Endodermal cell (in vitro differentiated cells): ENCODE results near the gene MAPK10. TPM values are rescaled to one million over a fixed set of nuclear protein-coding genes. Genes with fewer than 3 reads are reported as not detected.

Experiments used
- DNase-seq: peaks from one replicate; pipeline ENCODE4 v3.0.0-alpha.2; 2017
- H3K27ac ChIP-seq: 2 replicates; pipeline ENCODE4 v1.5.1; 2013; ENCODE audit warnings: mild to moderate bottlenecking, low read depth, low read length, moderate library complexity
- H3K27me3 ChIP-seq: 2 replicates; pipeline ENCODE4 v1.6.1; 2013; ENCODE audit warnings: mild to moderate bottlenecking, low read length, moderate library complexity; ENCODE audit not compliant: insufficient read depth, control insufficient read depth, poor library complexity, severe bottlenecking
- H3K36me3 ChIP-seq: 2 replicates; pipeline ENCODE4 v1.7.0; 2013; ENCODE audit warnings: mild to moderate bottlenecking, low read length, moderate library complexity; ENCODE audit not compliant: control insufficient read depth, insufficient read depth
- H3K4me1 ChIP-seq: one replicate; pipeline ENCODE4 v1.7.0; 2013; ENCODE audit warnings: low read length; ENCODE audit not compliant: control insufficient read depth, insufficient read depth
- H3K4me3 ChIP-seq: 2 replicates; pipeline ENCODE4 v1.5.1; 2013; ENCODE audit warnings: mild to moderate bottlenecking, low read length, moderate library complexity
- H3K9ac ChIP-seq: 2 replicates; pipeline ENCODE4 v1.6.1; 2013; ENCODE audit warnings: mild to moderate bottlenecking, low read length, moderate library complexity; ENCODE audit not compliant: poor library complexity, severe bottlenecking; ENCODE audit errors: extremely low read depth
- H3K9me3 ChIP-seq: 2 replicates; pipeline ENCODE4 v1.6.1; 2013; ENCODE audit warnings: mild to moderate bottlenecking, low read length, moderate library complexity; ENCODE audit not compliant: control insufficient read depth
- H3K27ac Mint-ChIP-seq: 2 replicates; pipeline ENCODE4 v1.8.0; 2020; ENCODE audit warnings: mixed read lengths
- H3K27me3 Mint-ChIP-seq: 2 replicates; pipeline ENCODE4 v1.8.0; 2021; ENCODE audit warnings: mild to moderate bottlenecking, mixed read lengths; ENCODE audit not compliant: insufficient read depth
- H3K36me3 Mint-ChIP-seq: 2 replicates; pipeline ENCODE4 v1.8.0; 2020; ENCODE audit warnings: low read depth, mixed read lengths
- H3K4me1 Mint-ChIP-seq: 2 replicates; pipeline ENCODE4 v1.8.0; 2020; ENCODE audit warnings: mixed read lengths
- H3K4me3 Mint-ChIP-seq: 2 replicates; pipeline ENCODE4 v1.8.0; 2020; ENCODE audit warnings: mild to moderate bottlenecking, moderate library complexity, mixed read lengths
- H3K9me3 Mint-ChIP-seq: 2 replicates; pipeline ENCODE4 v1.8.0; 2020; ENCODE audit warnings: mild to moderate bottlenecking, mixed read lengths
- CTCF ChIP-seq: fragments of 200-600 bp; sonication (generic); conservative IDR thresholded peaks from 2 replicates; pipeline ENCODE4 v1.5.0; 2021; ENCODE audit warnings: antibody characterized with exemption, mild to moderate bottlenecking
- total RNA-seq, 2 donors: library from RNA; stranded (reverse); fragmentation: NEBNext Ultra II Directional in 1 of 2; extraction: Animal tissue kit (Norgen Biotek cat#: 25700) in 1 of 2; gene quantifications; 2 replicates in 1 of 2; 3 replicates in 1 of 2; pipeline ENCODE4 v1.2.1, GENCODE V29; 2021

Gene MAPK10
- total RNA-seq, 2 donors from 2014 or later = 45.1 to 70.2 TPM

GRCh38 chr4:85940151-85940550 lies 419.7 kb downstream of the MAPK10 start:
- no peaks in the 10 kb centered on the region for H3K27me3 ChIP-seq
- H3K27ac ChIP-seq = no peak overlapping the region
- Mint-ChIP-seq H3K4me3 (no peak overlapping the region), H3K4me1 (no peaks in the 10 kb centered on the region), H3K27ac (no peak overlapping the region), H3K36me3 (peaks cover 30% of the 10 kb centered on the region), H3K9me3 (no peaks in the 10 kb centered on the region), H3K27me3 (no peaks in the 10 kb centered on the region)
- H3K4me3 ChIP-seq = no peak overlapping the region
- peaks cover 23% of the 10 kb centered on the region for H3K36me3 ChIP-seq
- no peaks in the 10 kb centered on the region for H3K9me3 ChIP-seq
- H3K9ac ChIP-seq = no peak overlapping the region
- no peak for TF ChIP-seq CTCF
- no peak for DNase-seq
- H3K4me1 ChIP-seq = no peaks in the 10 kb centered on the region

Other genes with a start within 250 kb of the MAPK10 start
- 100 to 1,000 TPM; 130 to 238 TPM for gene PTPN13, start 234.3 kb upstream of the MAPK10 start, total RNA-seq